Liver (tissue), 9 donors: Measurements from ENCODE around the gene WDR26. TPM values are rescaled to one million over a fixed set of nuclear protein-coding genes. Genes with fewer than 3 reads are reported as not detected.
"Not testable (repeated sequence)": the region's sequence is repeated elsewhere in the genome, so short reads cannot be mapped to it uniquely, and the experiment has no call there.

ENCODE experiments used
- DNase-seq: peaks from one replicate; pipeline ENCODE4 v3.0.0-alpha.2; 2017; ENCODE audit warnings: low spot score
- H3K27ac ChIP-seq, 2 donors: one replicate each; pipeline ENCODE4 v1.7.0; 2013; ENCODE audit warnings: inconsistent platforms in 2 of 2, low read length in 2 of 2, control low read depth in 1 of 2, low read depth in 1 of 2, mild to moderate bottlenecking in 1 of 2
- H3K27me3 ChIP-seq, 4 donors: one replicate each; pipeline versions ENCODE4 v1.6.1 to v1.7.0; 2013; ENCODE audit warnings: low read length in 3 of 4, inconsistent platforms in 1 of 4, mild to moderate bottlenecking in 1 of 4, moderate library complexity in 1 of 4; ENCODE audit not compliant: control insufficient read depth in 4 of 4, insufficient read depth in 4 of 4
- H3K36me3 ChIP-seq, 4 donors: one replicate each; pipeline versions ENCODE4 v1.6.1 to v1.7.0; 2013; ENCODE audit warnings: low read length in 3 of 4, mild to moderate bottlenecking in 3 of 4, low read depth in 1 of 4, moderate library complexity in 1 of 4; ENCODE audit not compliant: control insufficient read depth in 4 of 4, insufficient read depth in 3 of 4
- H3K4me1 ChIP-seq, 4 donors: one replicate each; pipeline versions ENCODE4 v1.6.1 to v1.7.0; 2013; ENCODE audit warnings: low read length in 3 of 4, mild to moderate bottlenecking in 3 of 4, moderate library complexity in 1 of 4; ENCODE audit not compliant: control insufficient read depth in 4 of 4, insufficient read depth in 4 of 4
- H3K4me3 ChIP-seq, 3 donors: one replicate each; pipeline versions ENCODE4 v1.6.1 to v1.7.0; 2013; ENCODE audit warnings: low read length in 3 of 3, control low read depth in 1 of 3, low read depth in 1 of 3, mild to moderate bottlenecking in 1 of 3
- H3K9ac ChIP-seq, 2 donors: one replicate each; pipeline ENCODE4 v1.7.0; 2013; ENCODE audit warnings: low read length in 2 of 2, mild to moderate bottlenecking in 2 of 2, moderate library complexity in 2 of 2, control low read depth in 1 of 2, low read depth in 1 of 2
- H3K9me3 ChIP-seq, 4 donors: one replicate each; pipeline versions ENCODE4 v1.6.1 to v1.7.0; 2013; ENCODE audit warnings: low read length in 3 of 4; ENCODE audit not compliant: control insufficient read depth in 4 of 4
- EGR1 ChIP-seq, 2 donors: IDR thresholded peaks; 2 replicates each; pipeline ENCODE4 v1.6.1; 2016 to 2018; ENCODE audit warnings: antibody characterized with exemption in 2 of 2, low read depth in 2 of 2
- FOXA1 ChIP-seq: IDR thresholded peaks from 2 replicates; pipeline ENCODE4 v1.6.1; 2016; ENCODE audit warnings: antibody characterized with exemption
- FOXA2 ChIP-seq: IDR thresholded peaks from 2 replicates; pipeline ENCODE4 v1.6.1; 2016; ENCODE audit warnings: antibody characterized with exemption
- GABPA ChIP-seq, 2 donors: IDR thresholded peaks in 1 of 2; conservative IDR thresholded peaks in 1 of 2; 2 replicates each; pipeline ENCODE4 v1.6.1; 2016; ENCODE audit warnings: antibody characterized with exemption in 2 of 2, mild to moderate bottlenecking in 1 of 2, moderate library complexity in 1 of 2
- HNF4A ChIP-seq, 2 donors: conservative IDR thresholded peaks; 2 replicates each; pipeline ENCODE4 v1.6.1; 2016; ENCODE audit warnings: antibody characterized with exemption in 2 of 2, mild to moderate bottlenecking in 2 of 2
- HNF4G ChIP-seq: IDR thresholded peaks from 2 replicates; pipeline ENCODE4 v1.6.1; 2016; ENCODE audit warnings: antibody characterized with exemption
- JUND ChIP-seq, 2 donors: IDR thresholded peaks; 2 replicates each; pipeline ENCODE4 v1.6.1; 2016; ENCODE audit warnings: antibody characterized with exemption in 2 of 2
- NR2F2 ChIP-seq: IDR thresholded peaks from 2 replicates; pipeline ENCODE4 v1.6.1; 2016; ENCODE audit warnings: antibody characterized with exemption
- RAD21 ChIP-seq, 2 donors: IDR thresholded peaks; 2 replicates each; pipeline ENCODE4 v1.6.1; 2016; ENCODE audit warnings: antibody characterized with exemption in 2 of 2, mild to moderate bottlenecking in 2 of 2
- RXRA ChIP-seq, 2 donors: IDR thresholded peaks; 2 replicates each; pipeline ENCODE4 v1.6.1; 2017 to 2018; ENCODE audit warnings: antibody characterized with exemption in 2 of 2, mild to moderate bottlenecking in 1 of 2
- SP1 ChIP-seq: IDR thresholded peaks from 2 replicates; pipeline ENCODE4 v1.6.1; 2018; ENCODE audit warnings: antibody characterized with exemption, mild to moderate bottlenecking
- TAF1 ChIP-seq: conservative IDR thresholded peaks from 2 replicates; pipeline ENCODE4 v1.6.1; 2016; ENCODE audit warnings: antibody characterized with exemption, mild to moderate bottlenecking
- YY1 ChIP-seq: IDR thresholded peaks from 2 replicates; pipeline ENCODE4 v1.6.1; 2016; ENCODE audit warnings: antibody characterized with exemption, mild to moderate bottlenecking
- WGBS: extraction: QIAGEN DNeasy Blood & Tissue Kit; methylation state at CpG from one replicate; pipeline ENCODE4 v1.1.7; 2013; 5-methylcytosine and 5-hydroxymethylcytosine counted together
- polyA plus RNA-seq, 2 donors: library from polyadenylated mRNA; stranded (reverse) in 1 of 2; unstranded in 1 of 2; fragments of 200-250 nt in 1 of 2; fragments of >200 nt in 1 of 2; fragmentation: Nextera tagmentation in 1 of 2; extraction: Ambion mirVana in 1 of 2; gene quantifications; one replicate each; pipeline versions ENCODE4 v1.2.1 to v1.2.3, GENCODE V29; 2013 to 2015
- total RNA-seq, 2 donors: library from RNA; depleted of rRNA; stranded (reverse); fragments of >200 nt; gene quantifications; one replicate each; pipeline ENCODE4 v1.2.3, GENCODE V29; 2014
- TF ChIP-seq, protein P1 (sequence below): fragments of 150-350 bp; IDR thresholded peaks from 2 replicates; pipeline ENCODE4 v1.5.1; 2017; ENCODE audit warnings: improper control_type of control experiment, low read depth, low read length; ENCODE audit not compliant: missing input control
- TF ChIP-seq, protein P2 (sequence below): IDR thresholded peaks from 2 replicates; pipeline ENCODE4 v1.6.1; 2016; ENCODE audit warnings: antibody characterized with exemption, mild to moderate bottlenecking
- TF ChIP-seq, protein P3 (sequence below): IDR thresholded peaks from 2 replicates; pipeline ENCODE4 v1.6.1; 2016; ENCODE audit warnings: antibody characterized with exemption
- TF ChIP-seq, protein P4 (sequence below): IDR thresholded peaks from 2 replicates; pipeline ENCODE4 v1.6.1; 2016; ENCODE audit warnings: antibody characterized with exemption
- TF ChIP-seq, protein P5 (sequence below): IDR thresholded peaks from 2 replicates; pipeline ENCODE4 v1.6.1; 2016; ENCODE audit warnings: antibody characterized with exemption
- donor health status: healthy.
- donor health status: healthy.
- donor health status: healthy.
- donor health status: healthy.
- donor health status: healthy.

The WDR26 gene
- total and polyA plus RNA-seq, 4 donors = 9.4 to 119 (median 34.9) TPM

DNA sequence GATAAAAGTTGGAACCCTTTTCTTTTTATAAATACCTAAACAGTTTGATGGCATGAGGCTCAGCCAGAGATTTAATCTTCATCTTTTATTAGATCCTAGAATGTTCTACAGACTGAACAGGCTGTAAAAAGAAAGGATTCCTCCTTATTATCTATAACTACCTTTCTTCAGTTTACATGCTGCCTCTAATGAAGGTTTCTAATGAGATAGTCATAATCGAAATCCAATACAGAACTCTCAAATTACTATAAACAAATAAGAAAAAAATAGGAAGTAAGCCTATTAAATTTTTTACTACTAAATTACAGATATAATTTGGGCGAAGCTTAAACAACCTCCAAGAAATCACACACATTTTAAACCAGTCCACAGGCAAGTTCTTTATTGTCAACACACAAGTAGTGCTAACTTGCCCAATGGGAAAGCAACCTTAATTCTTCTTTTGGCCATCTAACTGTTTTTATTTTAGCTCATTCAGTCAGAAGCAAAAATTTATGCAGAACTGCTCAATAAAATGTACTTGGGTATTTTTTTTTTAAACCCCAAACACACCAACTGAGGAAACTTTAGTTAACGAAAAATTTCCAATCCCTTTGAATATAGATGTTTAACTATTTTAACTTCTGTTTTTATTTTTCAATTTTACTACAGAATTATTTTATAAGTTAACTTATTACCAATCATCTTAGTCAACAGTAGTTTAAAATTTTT is 4.8 kb downstream of the WDR26 start:
- peak overlapping the region in 1 of 2 donors; percentile 34 for H3K9ac ChIP-seq
- peaks cover 2 to 7% (median 4%) of the 10 kb centered on the region in 4 donors for H3K36me3 ChIP-seq
- DNase-seq = no peak
- H3K4me1 ChIP-seq = peaks cover 0 to 33% (median 29%) of the 10 kb centered on the region in 4 donors
- 79% methylated on average over 3 of the region's 3 CpGs for WGBS
- TF ChIP-seq, protein P1, sequence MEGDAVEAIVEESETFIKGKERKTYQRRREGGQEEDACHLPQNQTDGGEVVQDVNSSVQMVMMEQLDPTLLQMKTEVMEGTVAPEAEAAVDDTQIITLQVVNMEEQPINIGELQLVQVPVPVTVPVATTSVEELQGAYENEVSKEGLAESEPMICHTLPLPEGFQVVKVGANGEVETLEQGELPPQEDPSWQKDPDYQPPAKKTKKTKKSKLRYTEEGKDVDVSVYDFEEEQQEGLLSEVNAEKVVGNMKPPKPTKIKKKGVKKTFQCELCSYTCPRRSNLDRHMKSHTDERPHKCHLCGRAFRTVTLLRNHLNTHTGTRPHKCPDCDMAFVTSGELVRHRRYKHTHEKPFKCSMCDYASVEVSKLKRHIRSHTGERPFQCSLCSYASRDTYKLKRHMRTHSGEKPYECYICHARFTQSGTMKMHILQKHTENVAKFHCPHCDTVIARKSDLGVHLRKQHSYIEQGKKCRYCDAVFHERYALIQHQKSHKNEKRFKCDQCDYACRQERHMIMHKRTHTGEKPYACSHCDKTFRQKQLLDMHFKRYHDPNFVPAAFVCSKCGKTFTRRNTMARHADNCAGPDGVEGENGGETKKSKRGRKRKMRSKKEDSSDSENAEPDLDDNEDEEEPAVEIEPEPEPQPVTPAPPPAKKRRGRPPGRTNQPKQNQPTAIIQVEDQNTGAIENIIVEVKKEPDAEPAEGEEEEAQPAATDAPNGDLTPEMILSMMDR = no peak
- TF ChIP-seq FOXA2 = no peak
- TF ChIP-seq FOXA1 = no peak
- no peak for TF ChIP-seq YY1
- no peak for TF ChIP-seq NR2F2
- no peak for TF ChIP-seq EGR1 (IDR thresholded peaks at IDR 0.05; ENCODE audit: low read depth in 2 of 2)
- TF ChIP-seq RXRA (IDR thresholded peaks at IDR 0.05) = no peak
- no peak for TF ChIP-seq JUND (IDR thresholded peaks at IDR 0.05)
- TF ChIP-seq RAD21 (IDR thresholded peaks at IDR 0.05) = no peak
- TF ChIP-seq HNF4G = no peak
- TF ChIP-seq, protein P2, sequence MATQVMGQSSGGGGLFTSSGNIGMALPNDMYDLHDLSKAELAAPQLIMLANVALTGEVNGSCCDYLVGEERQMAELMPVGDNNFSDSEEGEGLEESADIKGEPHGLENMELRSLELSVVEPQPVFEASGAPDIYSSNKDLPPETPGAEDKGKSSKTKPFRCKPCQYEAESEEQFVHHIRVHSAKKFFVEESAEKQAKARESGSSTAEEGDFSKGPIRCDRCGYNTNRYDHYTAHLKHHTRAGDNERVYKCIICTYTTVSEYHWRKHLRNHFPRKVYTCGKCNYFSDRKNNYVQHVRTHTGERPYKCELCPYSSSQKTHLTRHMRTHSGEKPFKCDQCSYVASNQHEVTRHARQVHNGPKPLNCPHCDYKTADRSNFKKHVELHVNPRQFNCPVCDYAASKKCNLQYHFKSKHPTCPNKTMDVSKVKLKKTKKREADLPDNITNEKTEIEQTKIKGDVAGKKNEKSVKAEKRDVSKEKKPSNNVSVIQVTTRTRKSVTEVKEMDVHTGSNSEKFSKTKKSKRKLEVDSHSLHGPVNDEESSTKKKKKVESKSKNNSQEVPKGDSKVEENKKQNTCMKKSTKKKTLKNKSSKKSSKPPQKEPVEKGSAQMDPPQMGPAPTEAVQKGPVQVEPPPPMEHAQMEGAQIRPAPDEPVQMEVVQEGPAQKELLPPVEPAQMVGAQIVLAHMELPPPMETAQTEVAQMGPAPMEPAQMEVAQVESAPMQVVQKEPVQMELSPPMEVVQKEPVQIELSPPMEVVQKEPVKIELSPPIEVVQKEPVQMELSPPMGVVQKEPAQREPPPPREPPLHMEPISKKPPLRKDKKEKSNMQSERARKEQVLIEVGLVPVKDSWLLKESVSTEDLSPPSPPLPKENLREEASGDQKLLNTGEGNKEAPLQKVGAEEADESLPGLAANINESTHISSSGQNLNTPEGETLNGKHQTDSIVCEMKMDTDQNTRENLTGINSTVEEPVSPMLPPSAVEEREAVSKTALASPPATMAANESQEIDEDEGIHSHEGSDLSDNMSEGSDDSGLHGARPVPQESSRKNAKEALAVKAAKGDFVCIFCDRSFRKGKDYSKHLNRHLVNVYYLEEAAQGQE = no peak
- TF ChIP-seq, protein P3, sequence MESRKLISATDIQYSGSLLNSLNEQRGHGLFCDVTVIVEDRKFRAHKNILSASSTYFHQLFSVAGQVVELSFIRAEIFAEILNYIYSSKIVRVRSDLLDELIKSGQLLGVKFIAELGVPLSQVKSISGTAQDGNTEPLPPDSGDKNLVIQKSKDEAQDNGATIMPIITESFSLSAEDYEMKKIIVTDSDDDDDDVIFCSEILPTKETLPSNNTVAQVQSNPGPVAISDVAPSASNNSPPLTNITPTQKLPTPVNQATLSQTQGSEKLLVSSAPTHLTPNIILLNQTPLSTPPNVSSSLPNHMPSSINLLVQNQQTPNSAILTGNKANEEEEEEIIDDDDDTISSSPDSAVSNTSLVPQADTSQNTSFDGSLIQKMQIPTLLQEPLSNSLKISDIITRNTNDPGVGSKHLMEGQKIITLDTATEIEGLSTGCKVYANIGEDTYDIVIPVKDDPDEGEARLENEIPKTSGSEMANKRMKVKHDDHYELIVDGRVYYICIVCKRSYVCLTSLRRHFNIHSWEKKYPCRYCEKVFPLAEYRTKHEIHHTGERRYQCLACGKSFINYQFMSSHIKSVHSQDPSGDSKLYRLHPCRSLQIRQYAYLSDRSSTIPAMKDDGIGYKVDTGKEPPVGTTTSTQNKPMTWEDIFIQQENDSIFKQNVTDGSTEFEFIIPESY = no peak
- TF ChIP-seq TAF1 = no peak
- no peak for TF ChIP-seq HNF4A (conservative IDR thresholded peaks at IDR 0.05)
- TF ChIP-seq, protein P4, sequence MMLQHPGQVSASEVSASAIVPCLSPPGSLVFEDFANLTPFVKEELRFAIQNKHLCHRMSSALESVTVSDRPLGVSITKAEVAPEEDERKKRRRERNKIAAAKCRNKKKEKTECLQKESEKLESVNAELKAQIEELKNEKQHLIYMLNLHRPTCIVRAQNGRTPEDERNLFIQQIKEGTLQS = no peak
- TF ChIP-seq GABPA (IDR thresholded peaks at IDR 0.05 in 1 of 2, conservative IDR thresholded peaks at IDR 0.05 in 1 of 2) = no peak
- TF ChIP-seq, protein P5, sequence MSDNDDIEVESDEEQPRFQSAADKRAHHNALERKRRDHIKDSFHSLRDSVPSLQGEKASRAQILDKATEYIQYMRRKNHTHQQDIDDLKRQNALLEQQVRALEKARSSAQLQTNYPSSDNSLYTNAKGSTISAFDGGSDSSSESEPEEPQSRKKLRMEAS = no peak
- no peak for TF ChIP-seq SP1
- H3K9me3 ChIP-seq = no peaks in the 10 kb centered on the region
- no peak overlapping the region for H3K4me3 ChIP-seq
- peak overlapping the region in 1 of 2 donors; percentile 20 for H3K27ac ChIP-seq
- no peaks in the 10 kb centered on the region for H3K27me3 ChIP-seq

DNA sequence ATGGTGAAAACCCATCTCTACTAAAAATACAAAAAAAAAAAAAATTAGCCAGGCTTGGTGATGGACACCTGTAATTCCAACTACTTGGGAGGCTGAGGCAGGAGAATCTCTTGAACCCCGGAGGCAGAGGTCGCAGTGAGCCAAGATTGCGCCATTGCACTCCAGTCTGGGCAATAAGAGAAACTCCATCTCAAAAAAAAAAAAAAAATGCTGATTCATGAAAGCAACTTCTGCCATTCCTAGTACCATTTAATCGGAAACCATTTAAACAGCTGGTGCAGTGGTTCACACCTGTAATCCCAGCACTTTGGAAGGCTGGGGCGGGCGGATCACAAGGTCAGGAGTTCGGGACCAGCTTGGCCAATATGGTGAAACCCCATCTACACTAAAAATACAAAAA is 5.9 kb downstream of the WDR26 start:
- H3K4me3 ChIP-seq, DNase-seq, H3K27ac ChIP-seq, H3K27me3 ChIP-seq, H3K9ac ChIP-seq, H3K9me3 ChIP-seq: not testable (repeated sequence)
- Histone ChIP-seq H3K36me3 (peaks cover 5 to 16% (median 11%) of the 10 kb centered on the region in 4 donors), H3K4me1 (peaks cover 0 to 33% (median 29%) of the 10 kb centered on the region in 4 donors)
- WGBS = 95% methylated on average over 7 of the region's 7 CpGs
